ENCODE data around the gene LRP2. TPM values are rescaled to one million over a fixed set of nuclear protein-coding genes. Genes with fewer than 3 reads are reported as not detected.

LRP2 gene
- total RNA-seq, 4 donors from 2014 or later: 0.65 TPM; not detected in 3

DNA sequence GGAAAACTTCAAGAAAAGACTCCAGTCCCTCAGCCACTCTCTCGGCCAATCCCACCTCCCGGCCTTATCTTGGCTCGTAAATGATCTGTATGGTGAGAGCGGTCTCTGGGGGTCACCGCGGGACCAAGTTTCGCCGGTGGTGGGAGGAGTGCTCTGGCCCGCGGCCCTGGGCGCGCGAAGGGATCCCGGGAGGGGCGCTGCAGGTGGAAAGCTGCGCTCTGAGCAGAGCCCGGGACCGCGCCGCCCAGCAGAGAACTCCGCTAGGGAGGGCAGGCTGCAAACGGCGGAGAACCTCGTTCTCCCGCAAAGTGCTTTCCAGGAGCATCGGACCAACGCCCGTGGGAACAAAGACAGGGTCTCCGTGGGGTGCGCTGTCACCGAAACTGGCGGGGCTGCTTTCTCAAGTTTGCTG, 622 bp downstream of the LRP2 start:
- no peak for TF ChIP-seq CTCF (IDR thresholded peaks at IDR 0.05; ENCODE audit: low read depth)

DNA sequence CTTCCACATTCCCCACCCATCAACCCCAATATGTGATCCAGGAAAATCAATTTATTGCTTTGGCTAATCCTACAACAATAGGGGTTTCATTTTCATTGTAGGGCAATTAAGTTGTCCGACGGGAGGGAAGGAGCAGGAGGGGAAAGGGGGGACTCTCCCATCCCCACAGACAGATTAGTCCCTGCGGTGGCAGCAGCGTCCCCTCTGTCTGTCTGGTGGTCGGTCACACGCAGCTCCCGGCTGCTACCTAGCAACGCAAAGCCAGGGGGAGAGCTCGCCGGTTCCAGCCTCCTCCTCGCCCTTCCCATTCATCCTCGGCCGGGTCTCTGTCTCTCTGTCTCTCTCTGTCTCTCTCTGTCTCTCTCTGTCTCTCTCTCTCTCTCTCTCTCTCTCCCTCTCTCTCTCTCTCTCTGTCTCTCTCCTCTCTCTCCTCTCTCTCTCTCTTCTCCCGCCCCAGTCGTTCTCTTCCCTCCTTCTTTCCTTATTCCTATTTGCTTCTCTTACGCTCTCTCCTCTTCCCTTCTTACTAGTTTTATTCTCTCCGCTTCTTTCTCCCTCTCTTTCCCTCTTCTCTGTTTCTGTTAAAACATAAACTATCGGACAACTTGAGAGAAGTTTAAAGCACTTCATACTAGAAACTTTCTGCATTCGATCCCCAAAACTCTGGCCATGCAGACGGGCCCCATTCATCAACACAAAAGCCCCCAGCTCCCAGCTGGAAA, 1.2 kb downstream of the LRP2 start:
- TF ChIP-seq CTCF (IDR thresholded peaks at IDR 0.05; ENCODE audit: low read depth): no peak

GRCh38 chr2:169358016-169358415, 4.3 kb downstream of the LRP2 start:
- TF ChIP-seq CTCF (IDR thresholded peaks at IDR 0.05; ENCODE audit: low read depth): no peak

DNA sequence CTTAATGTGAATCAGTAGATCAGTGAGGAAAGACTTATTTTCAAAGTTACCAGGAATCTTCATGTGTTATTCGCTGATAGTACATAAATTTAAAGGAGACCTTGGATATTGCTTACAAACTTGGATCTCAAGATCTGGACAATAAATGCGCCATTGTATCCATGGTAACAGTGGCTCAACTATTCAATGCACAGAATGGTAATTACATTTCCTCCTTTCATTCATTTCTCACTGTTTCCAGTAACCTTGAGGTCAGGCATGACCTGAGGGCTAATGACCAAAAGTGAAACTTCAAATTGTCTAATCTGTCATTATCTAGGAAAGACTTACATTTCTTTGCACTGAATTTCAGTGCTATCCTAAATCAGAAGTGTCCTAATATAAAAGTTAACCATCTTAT, 8.1 kb downstream of the LRP2 start:
- TF ChIP-seq CTCF (IDR thresholded peaks at IDR 0.05; ENCODE audit: low read depth): no peak

DNA sequence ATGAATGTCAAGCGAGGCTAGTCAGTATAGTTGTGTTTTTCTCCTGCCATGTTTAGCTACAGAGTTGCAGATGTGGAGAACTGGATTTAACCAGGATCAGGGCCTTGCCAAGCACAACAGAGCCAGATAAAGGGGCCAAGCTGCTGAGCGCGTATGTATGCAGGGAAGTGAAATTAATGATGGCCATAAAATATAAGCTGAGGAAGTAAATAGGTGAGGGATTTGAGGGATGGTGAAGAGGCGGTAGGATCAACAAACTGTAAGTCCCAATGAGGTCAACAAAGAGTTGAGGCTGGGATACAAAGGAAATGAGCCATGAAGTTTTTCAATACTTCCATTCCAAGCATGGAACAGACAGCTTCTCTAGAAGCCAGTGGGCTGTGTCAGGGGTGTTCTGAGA, 10.6 kb downstream of the LRP2 start:
- no peak for TF ChIP-seq CTCF (IDR thresholded peaks at IDR 0.05; ENCODE audit: low read depth)

- no peak for TF ChIP-seq CTCF (IDR thresholded peaks at IDR 0.05; ENCODE audit: low read depth)
Observed at GRCh38 chr2:169349535-169349934, 12.8 kb downstream of the LRP2 start.

- no peak for TF ChIP-seq CTCF (IDR thresholded peaks at IDR 0.05; ENCODE audit: low read depth)
Observed at GRCh38 chr2:169348321-169349024, 13.9 kb downstream of the LRP2 start.
